A673 (cell line): Measurements from ENCODE around the gene NPC1.

Experiments
- CTCF ChIP-seq: fragments of 300-800, 200-600 bp; sonication (generic); conservative IDR thresholded peaks from 2 replicates; pipeline ENCODE4 v1.5.1; 2017; ENCODE audit warnings: low read depth, mild to moderate bottlenecking, antibody characterized with exemption, low read length, moderate library complexity, mixed read lengths
- EZH2 ChIP-seq: fragments of 200-600 bp; sonication (generic); IDR thresholded peaks from 2 replicates; pipeline ENCODE4 v1.6.1; 2017; ENCODE audit warnings: borderline replicate concordance, low read depth, mild to moderate bottlenecking, mixed read lengths, antibody characterized with exemption, low read length; ENCODE audit not compliant: poor library complexity, severe bottlenecking

- TF ChIP-seq CTCF (no peak), EZH2 (no peak)
Measured at GRCh38 chr18:23548275-23548674, 38.0 kb downstream of the NPC1 start.
